ENCODE results near the gene RELB. TPM values are rescaled to one million over a fixed set of nuclear protein-coding genes. Genes with fewer than 3 reads are reported as not detected.

The RELB gene
- total RNA-seq, 2 donors from 2014 or later = 11.0 to 13.0 TPM

- Histone ChIP-seq H3K36me3 (peaks cover 0 to 6% of the 10 kb centered on the region in 2 donors), H3K4me1 (replicated peaks) (no peaks in the 10 kb centered on the region), H3K27ac (no peak overlapping the region), H3K4me3 (no peak overlapping the region), H3K9me3 (no peaks in the 10 kb centered on the region), H3K27me3 (replicated peaks; ENCODE audit: insufficient read depth) (no peaks in the 10 kb centered on the region)
- 95% methylated on average over 14 of the region's 14 CpGs for WGBS
- intact Hi-C loops (cut with DNase I) = no loop called here
- DNase-seq (ENCODE audit: low spot score) = no peak
- no peak for TF ChIP-seq POLR2AphosphoS5 (IDR thresholded peaks at IDR 0.05)
- TF ChIP-seq POLR2A (IDR thresholded peaks at IDR 0.05) = no peak
- TF ChIP-seq CTCF (IDR thresholded peaks at IDR 0.05) = no peak
These were observed 10.8 kb upstream of the RELB start for GRCh38 chr19:44990459-44990858.

GRCh38 chr19:44990966-44991365, 10.3 kb upstream of the RELB start:
- Histone ChIP-seq H3K36me3 (peaks cover 0 to 6% of the 10 kb centered on the region in 2 donors), H3K9me3 (no peaks in the 10 kb centered on the region), H3K4me3 (no peak overlapping the region), H3K27ac (no peak overlapping the region), H3K27me3 (replicated peaks; ENCODE audit: insufficient read depth) (no peaks in the 10 kb centered on the region), H3K4me1 (replicated peaks) (no peaks in the 10 kb centered on the region)
- no peak for TF ChIP-seq POLR2A (IDR thresholded peaks at IDR 0.05)
- TF ChIP-seq CTCF (IDR thresholded peaks at IDR 0.05) = no peak
- no peak for TF ChIP-seq POLR2AphosphoS5 (IDR thresholded peaks at IDR 0.05)
- 85% methylated on average over 11 of the region's 12 CpGs for WGBS
- DNase-seq (ENCODE audit: low spot score) = no peak
- intact Hi-C loops (cut with DNase I) = no loop called here

- H3K9me3 ChIP-seq = no peaks in the 10 kb centered on the region
- WGBS = 89% methylated on average over 41 of the region's 44 CpGs
- H3K4me1 ChIP-seq (replicated peaks) = no peaks in the 10 kb centered on the region
- DNase-seq (ENCODE audit: low spot score) = no peak
- H3K27me3 ChIP-seq (replicated peaks; ENCODE audit: insufficient read depth) = no peaks in the 10 kb centered on the region
- TF ChIP-seq CTCF (IDR thresholded peaks at IDR 0.05) = no peak
- TF ChIP-seq POLR2AphosphoS5 (IDR thresholded peaks at IDR 0.05) = no peak
- TF ChIP-seq POLR2A (IDR thresholded peaks at IDR 0.05) = no peak
- intact Hi-C loops (cut with DNase I) = no loop called here
- H3K36me3 ChIP-seq = peaks cover 0 to 6% of the 10 kb centered on the region in 2 donors
- no peak overlapping the region for H3K4me3 ChIP-seq
- H3K27ac ChIP-seq = no peak overlapping the region
These were observed 8.7 kb upstream of the RELB start for GRCh38 chr19:44992336-44993163.

- TF ChIP-seq CTCF (IDR thresholded peaks at IDR 0.05) (no peak), POLR2AphosphoS5 (IDR thresholded peaks at IDR 0.05) (no peak), POLR2A (IDR thresholded peaks at IDR 0.05) (no peak)
- no peaks in the 10 kb centered on the region for H3K4me1 ChIP-seq (replicated peaks)
- no peaks in the 10 kb centered on the region for H3K27me3 ChIP-seq (replicated peaks; ENCODE audit: insufficient read depth)
- H3K9me3 ChIP-seq = no peaks in the 10 kb centered on the region
- 86% methylated on average over 6 of the region's 6 CpGs for WGBS
- no peak overlapping the region for H3K27ac ChIP-seq
- peaks cover 0 to 6% of the 10 kb centered on the region in 2 donors for H3K36me3 ChIP-seq
- intact Hi-C loops (cut with DNase I) = no loop called here
- H3K4me3 ChIP-seq = no peak overlapping the region
- no peak for DNase-seq (ENCODE audit: low spot score)
These were observed 7.7 kb upstream of the RELB start for GRCh38 chr19:44993526-44993925.

All from prostate gland (tissue), 2 donors.